SKM-1 treated with dmso at 0.1 percent for 144 hours (cell line): ENCODE data around the gene DENND4A.
A peak's percentile ranks its signal among the peaks of the same experiment; 100 is the strongest.

Experiments
- DNase-seq: peaks from one replicate; lab custom pipeline; 2025; ENCODE audit not compliant: unreplicated experiment; lab: John Stamatoyannopoulos, UW

The DENND4A gene

DNA sequence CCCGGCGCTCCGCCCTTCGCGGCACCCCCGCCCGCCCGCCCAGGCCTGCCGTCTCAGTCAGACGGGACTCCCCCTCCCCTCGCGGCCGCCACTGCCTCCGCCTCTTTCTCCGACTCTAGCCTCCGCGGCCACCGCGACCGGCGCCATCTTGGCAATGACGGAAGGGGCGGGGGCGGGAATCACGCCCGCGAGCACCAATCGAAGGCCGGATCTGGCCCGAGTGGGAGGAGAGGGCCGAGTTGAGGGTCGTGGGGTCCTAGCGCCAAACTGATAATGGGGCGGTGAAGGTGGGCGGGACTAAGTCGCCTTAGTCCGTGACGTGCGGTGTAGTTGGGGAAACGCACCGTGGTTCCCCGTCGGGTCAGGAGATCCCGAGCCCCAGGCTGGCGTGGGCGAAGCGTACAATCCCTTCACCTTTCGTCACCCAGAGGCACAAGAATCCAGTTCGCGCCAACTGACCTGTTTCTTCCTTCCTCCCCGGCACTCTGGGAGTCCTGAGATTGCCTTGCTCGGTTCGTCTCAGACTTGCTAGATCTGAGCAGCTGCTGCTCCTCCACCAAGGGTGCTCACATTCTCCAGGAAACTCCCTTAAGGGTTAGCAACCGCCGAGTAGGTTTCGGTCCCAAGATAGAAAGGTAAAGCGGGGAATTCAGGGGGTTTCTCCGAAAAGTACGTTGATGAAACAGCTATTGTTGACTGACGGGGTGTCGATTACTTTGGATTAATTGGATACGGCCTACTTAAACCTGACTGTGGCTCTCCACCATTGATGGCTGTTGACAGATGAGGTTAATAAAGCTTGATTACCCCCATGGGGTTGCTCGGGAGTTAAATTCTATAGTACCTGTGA, at the start of gene DENND4A:
Gene DENND4A (minus strand): TSS at position 156 of the 850 bp plus-strand sequence. CDS start 35,843 bp downstream, outside the sequence.
- DNase-seq, result peak; percentile 97

GRCh38 chr15:65841121-65841930, 49.2 kb upstream of the DENND4A start:
- no peak for DNase-seq

DNA sequence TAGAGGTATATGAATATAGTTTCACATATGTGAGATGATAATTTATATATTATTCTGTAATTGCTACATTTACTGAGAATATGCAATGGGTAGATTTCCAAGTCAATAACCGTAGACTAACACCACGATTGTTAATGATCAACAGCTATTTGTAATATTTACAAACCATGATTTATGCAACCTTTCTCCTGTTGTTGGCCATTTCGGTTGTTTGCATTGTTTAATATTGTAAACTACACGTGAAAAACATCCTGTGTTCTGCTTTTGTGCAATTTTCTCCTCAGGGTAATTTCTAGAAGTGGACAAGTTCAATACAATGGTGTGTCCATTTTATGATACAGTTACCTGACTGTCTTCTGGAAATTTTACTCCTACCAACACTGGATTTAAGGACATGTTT, 47.9 kb upstream of the DENND4A start:
- no peak for DNase-seq

- DNase-seq, result no peak
Observed at GRCh38 chr15:65839354-65839901, 47.3 kb upstream of the DENND4A start.

- peak; percentile 75 for DNase-seq
Observed at GRCh38 chr15:65837301-65838294, 45.5 kb upstream of the DENND4A start.

DNA sequence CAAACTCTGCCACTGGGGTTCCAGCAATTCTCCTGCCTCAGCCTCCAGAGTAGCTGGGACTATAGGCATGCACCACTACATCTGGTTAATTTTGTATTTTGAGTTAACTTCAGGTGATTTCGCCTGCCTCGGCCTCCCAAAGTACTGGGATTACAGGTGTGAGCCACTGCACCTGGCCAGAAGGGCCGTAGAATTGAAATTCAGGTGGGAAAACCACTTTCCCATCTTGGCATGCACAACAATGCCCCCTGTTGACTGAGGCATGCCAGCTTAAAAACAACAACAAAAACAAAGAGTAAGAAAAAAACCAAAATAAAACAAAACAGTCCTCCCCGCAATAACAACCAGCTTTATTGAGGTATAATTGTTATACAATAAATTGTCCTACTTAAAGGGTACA, 44.6 kb upstream of the DENND4A start:
- DNase-seq, result no peak

GRCh38 chr15:65835447-65835846, 43.4 kb upstream of the DENND4A start:
- DNase-seq, result no peak

DNA sequence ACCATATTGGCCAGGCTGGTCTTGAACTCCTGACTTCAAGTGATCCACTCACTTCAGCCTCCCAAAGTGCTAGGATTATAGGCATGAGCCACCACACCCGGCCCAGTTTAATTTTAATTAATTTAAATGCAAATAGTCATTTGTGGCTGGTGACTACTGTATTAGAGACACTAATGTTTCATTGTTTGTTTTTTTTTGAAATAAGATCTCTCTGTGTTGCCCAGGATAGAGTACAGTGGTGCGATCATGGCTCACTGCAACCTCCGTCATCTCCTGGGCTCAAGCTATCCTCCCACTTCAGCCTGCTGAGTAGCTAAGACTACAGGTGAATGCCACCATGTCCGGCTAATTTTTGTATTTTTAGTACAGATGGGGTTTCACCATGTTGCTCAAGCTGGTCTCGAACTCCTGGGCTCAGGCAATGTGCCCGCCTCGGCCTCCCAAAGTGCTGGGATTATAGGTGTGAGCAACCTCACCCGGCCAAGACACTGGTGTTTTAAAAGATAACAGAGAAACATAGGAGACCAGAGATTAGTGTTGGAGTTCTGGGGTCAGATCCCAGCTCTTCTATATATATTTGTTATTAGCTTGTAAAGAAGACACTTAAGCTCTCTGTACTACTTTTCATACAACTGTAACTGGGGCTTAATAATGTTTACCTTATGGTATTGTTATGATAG, 42.6 kb upstream of the DENND4A start:
- DNase-seq, result no peak

DNA sequence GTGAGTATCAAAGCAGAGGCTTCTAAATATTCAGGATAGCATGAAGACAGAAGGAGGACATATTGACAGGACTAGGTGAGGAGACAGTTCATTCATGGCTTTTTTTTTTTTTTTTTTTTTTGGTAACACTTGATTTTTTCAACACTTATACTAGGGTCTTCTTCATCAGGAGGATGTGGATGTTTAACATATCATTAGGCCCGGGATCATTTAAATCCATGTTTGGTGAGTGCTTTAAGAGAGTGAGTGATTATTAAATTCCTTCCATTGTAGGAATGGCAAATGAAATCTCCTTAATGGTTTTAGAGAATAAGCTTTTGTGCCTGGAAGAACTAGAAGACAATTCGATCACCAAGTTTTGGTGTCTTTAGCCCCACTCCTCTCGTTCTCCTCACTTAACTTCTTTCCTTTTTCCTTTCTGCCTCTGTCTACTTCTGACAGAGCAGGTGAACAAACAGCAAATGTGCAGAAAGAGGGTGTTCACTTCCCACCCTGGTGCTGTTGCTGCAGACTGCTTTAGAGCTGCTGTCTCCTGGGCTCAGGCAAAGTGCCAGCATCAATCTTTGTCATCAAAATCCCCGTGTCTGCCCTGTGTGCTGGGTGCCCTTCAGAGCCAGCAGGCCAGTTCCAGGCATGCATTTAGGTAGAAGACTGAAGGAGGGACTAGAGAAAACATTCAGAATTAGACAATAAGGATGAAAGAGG, 41.6 kb upstream of the DENND4A start:
- DNase-seq, result no peak

GRCh38 chr15:65832549-65833364, 40.7 kb upstream of the DENND4A start:
- DNase-seq, result peak; percentile 60

- no peak for DNase-seq
Observed at GRCh38 chr15:65829130-65829764, 37.2 kb upstream of the DENND4A start.

- no peak for DNase-seq
Observed at GRCh38 chr15:65828585-65828984, 36.5 kb upstream of the DENND4A start.

DNA sequence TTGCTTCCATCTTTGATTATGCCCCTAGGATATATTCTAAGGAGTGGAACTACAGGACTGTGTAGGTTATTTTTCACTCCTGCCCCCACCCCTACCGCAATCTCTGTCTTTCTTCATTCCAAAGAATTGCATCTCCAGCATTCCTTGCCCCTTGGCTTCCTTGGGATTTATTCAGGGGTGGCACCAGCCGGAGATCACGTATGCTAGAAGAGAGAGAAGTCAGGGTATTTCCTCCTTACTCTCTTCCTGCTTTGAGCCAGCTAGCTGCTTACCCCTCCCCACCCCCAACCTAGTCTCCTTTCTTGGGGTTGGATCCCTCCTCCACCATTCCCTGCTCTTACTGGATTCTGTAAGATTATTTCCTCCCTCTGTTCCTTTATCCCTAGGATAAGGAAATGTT, 35.0 kb upstream of the DENND4A start:
- DNase-seq, result no peak

DNA sequence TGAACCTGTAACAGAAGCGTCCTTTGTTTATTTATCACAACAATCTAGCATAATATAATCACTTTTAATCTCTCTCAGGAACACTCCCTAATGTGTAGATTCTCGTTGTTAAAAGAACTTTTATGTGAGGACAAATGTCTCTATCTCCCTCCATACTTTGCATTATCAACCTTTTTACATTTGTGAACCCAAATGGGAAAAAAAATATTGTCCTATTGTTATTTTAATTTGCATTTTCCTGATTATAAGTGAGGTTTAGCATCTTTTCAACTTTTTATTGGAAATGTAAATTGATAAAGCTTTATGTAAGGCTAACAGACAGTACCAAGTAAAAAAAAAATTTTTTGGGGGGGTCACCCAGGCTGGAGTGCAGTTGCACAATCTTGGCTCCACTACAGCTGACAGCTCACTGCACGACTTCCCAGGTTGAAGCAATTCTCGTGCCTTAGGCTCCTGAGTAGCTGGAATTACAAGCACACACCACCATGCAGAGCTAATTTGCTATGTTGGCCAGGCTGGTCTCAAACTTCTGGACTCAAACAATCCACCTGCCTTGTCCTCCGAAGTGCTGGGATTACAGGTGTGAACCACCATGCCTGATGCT, 33.0 kb upstream of the DENND4A start:
- DNase-seq, result no peak

DNA sequence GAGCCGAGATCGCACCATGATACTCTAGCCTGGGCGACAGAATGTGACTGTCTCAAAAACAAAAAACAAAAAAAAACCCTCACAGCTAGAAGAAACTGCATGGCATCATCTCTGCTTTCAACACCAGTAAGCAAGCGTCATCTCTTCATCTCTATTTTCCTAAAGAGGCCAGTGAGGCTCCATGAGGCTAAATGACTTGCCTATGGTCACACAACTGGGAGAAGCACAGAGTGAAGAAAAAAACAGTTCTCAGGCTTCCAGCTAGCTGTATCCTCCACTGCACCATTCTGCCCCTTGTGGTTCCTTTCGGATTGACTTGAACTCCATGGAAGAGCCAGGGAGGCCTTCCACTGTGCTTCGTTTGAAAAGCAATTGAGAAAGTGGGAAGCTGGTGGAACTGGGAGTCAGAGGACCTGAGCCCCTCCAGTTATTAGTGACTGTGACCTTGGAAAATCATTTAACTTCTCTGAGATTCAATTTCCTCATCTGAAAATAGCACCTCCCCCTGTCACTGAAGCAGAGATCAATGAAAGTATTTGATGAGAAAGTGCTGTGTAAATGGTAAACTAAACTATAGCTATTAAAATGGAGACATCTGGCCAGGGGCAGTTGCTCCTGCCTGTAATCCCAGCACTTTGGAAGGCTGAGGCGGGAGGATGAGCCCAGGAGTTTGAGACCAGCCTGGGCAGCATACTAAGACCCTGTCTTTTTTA, 32.1 kb upstream of the DENND4A start:
- peak; percentile 20 for DNase-seq

DNA sequence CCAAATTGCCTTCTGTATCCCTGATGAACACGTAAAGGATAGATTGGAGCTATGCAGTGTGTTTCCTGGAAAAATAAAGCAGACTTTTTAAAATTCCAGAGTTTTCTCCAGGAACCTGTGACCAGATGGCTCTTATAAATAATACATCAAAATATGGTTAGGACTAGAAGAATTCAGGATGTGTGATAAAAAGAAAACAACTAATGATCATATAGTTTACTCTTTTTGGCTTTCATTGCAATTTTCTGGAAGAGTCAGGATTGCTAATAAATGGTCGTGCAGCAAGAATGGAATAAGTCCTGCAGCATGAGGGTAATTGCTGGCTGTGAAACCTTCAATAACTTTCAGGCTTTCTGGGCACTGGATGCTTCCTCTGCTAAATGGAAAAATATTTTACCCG, 30.2 kb upstream of the DENND4A start:
- DNase-seq, result no peak

GRCh38 chr15:65821070-65821469, 29.0 kb upstream of the DENND4A start:
- no peak for DNase-seq
